Adrenal gland (tissue), 12 donors: ENCODE results near the gene NIPAL3. TPM values are rescaled to one million over a fixed set of nuclear protein-coding genes. Genes with fewer than 3 reads are reported as not detected.

Source experiments
- polyA plus RNA-seq, 3 donors: library from polyadenylated mRNA; stranded (reverse); fragments of 200-250 nt in 2 of 3; fragments of 350-450 nt in 1 of 3; fragmentation: Illumina TruSeq in 1 of 3; extraction: RNeasy Lipid Tissue Mini Kit (QIAGEN cat#74804) in 1 of 3; gene quantifications; one replicate each; pipeline ENCODE4 v1.2.3, GENCODE V29; 2013 to 2014
- total RNA-seq, 9 donors: library from RNA; depleted of rRNA in 4 of 9; stranded (reverse); fragments of >200 nt in 4 of 9; fragments of 120-200 nt in 1 of 9; fragmentation: NEBNext Ultra II Directional in 1 of 9; extraction: Animal tissue kit (Norgen Biotek cat#: 25700) in 1 of 9; gene quantifications; one replicate each; pipeline versions ENCODE4 v1.1.0 to v1.2.4, GENCODE V29; 2013 to 2023
- donor health status: healthy with polysubstance abuse.
- donor health status: Bipolar disorder and iron deficiency.
- donor health status: DM: yes; HTN: yes; CAD: no.
- donor health status: DM: no; HTN: no; CAD: no.
- donor health status: DM: no; HTN: no; CAD: no.
- donor health status: DM: yes; HTN: yes; CAD: no.

NIPAL3 gene
- total and polyA plus RNA-seq, 12 donors: 5.6 to 88.4 (median 28.0) TPM

Other genes with a start within 250 kb of the NIPAL3 start
- gene IFNLR1, start 228.5 kb upstream of the NIPAL3 start, total RNA-seq: 10 to 100 TPM in 1 of 9 donors, 1 to 10 TPM in 8; 2.0 to 11.5 (median 4.2) TPM
- 1 to 10 TPM; 1.8 to 4.0 (median 2.7) TPM for gene IFNLR1, start 228.5 kb upstream of the NIPAL3 start, polyA plus RNA-seq
- under 1 TPM in 2 of 9 donors, not detected in 7; 0.17 to 0.20 TPM for gene GRHL3, start 96.4 kb upstream of the NIPAL3 start, total RNA-seq
- gene GRHL3, start 96.4 kb upstream of the NIPAL3 start, polyA plus RNA-seq: under 1 TPM in 2 of 3 donors, not detected in 1; 0.10 to 0.15 TPM
- gene STPG1, start 2.0 kb upstream of the NIPAL3 start, total RNA-seq: 1 to 10 TPM; 2.1 to 8.9 (median 5.5) TPM
- 1 to 10 TPM; 5.4 to 8.6 (median 7.8) TPM for gene STPG1, start 2.0 kb upstream of the NIPAL3 start, polyA plus RNA-seq
- gene RCAN3, start 87.0 kb downstream of the NIPAL3 start, total RNA-seq: 1 to 10 TPM in 8 of 9 donors, under 1 TPM in 1; 0.48 to 5.6 (median 2.4) TPM
- gene RCAN3, start 87.0 kb downstream of the NIPAL3 start, polyA plus RNA-seq: 1 to 10 TPM; 1.0 to 2.5 (median 2.1) TPM
- gene NCMAP, start 140.3 kb downstream of the NIPAL3 start, total RNA-seq: under 1 TPM in 3 of 9 donors, not detected in 6; under 0.01 to 0.11 (median under 0.01) TPM
- under 1 TPM in 2 of 3 donors, not detected in 1; 0.09 to 0.27 TPM for gene NCMAP, start 140.3 kb downstream of the NIPAL3 start, polyA plus RNA-seq
- 100 to 1,000 TPM in 3 of 9 donors, 10 to 100 TPM in 6; 30.0 to 121 (median 93.4) TPM for gene SRRM1, start 227.5 kb downstream of the NIPAL3 start, total RNA-seq
- 10 to 100 TPM; 47.3 to 82.0 (median 78.6) TPM for gene SRRM1, start 227.5 kb downstream of the NIPAL3 start, polyA plus RNA-seq